HepG2 (cell line): ENCODE results near the gene WRAP73.

Experiments
- BCL6 ChIP-seq: IDR thresholded peaks from 2 replicates; pipeline ENCODE4 v1.6.1; 2016; ENCODE audit warnings: missing genetic modification reagents, missing compliant biosample characterization
- GATA4 ChIP-seq: sonication (generic); IDR thresholded peaks from 2 replicates; pipeline ENCODE4 v1.6.1; 2016; ENCODE audit warnings: antibody characterized with exemption, low read depth, borderline replicate concordance
- HCFC1 ChIP-seq: fragments of 150-350 bp; IDR thresholded peaks from 2 replicates; pipeline ENCODE4 v1.6.1; 2014; ENCODE audit warnings: low read depth, low read length
- HNF4A ChIP-seq: sonication (generic); formaldehyde crosslinking; IDR thresholded peaks from 2 replicates; pipeline ENCODE4 v1.4.0; 2020; ENCODE audit warnings: missing genetic modification reagents
- POGZ ChIP-seq: sonication (generic); formaldehyde crosslinking; IDR thresholded peaks from 2 replicates; pipeline ENCODE4 v1.4.0; 2020; ENCODE audit warnings: mild to moderate bottlenecking, missing genetic modification reagents
- POLR2A ChIP-seq, 2 experiments: IDR thresholded peaks; 2 replicates each; pipeline ENCODE4 v1.6.1; 2011; ENCODE audit warnings: low read depth in 2 of 2, low read length in 2 of 2, mild to moderate bottlenecking in 1 of 2, moderate library complexity in 1 of 2; ENCODE audit not compliant: insufficient read depth in 1 of 2
- ZNF292 ChIP-seq: sonication (generic); formaldehyde crosslinking; IDR thresholded peaks from 2 replicates; pipeline ENCODE4 v1.8.1; 2022; ENCODE audit warnings: mild to moderate bottlenecking, low read depth, missing genetic modification reagents, borderline replicate concordance
- TF ChIP-seq, protein P1 (sequence below): sonication (generic); formaldehyde crosslinking; IDR thresholded peaks from 2 replicates; pipeline ENCODE4 v1.5.1; 2020; ENCODE audit warnings: missing genetic modification reagents, mild to moderate bottlenecking, borderline replicate concordance
- TF ChIP-seq, protein P2 (sequence below): sonication (generic); formaldehyde crosslinking; IDR thresholded peaks from 2 replicates; pipeline ENCODE4 v1.5.0; 2020; ENCODE audit warnings: mild to moderate bottlenecking, missing genetic modification reagents, moderate library complexity
- TF ChIP-seq, protein P3 (sequence below): IDR thresholded peaks from 2 replicates; pipeline ENCODE4 v1.6.1; 2016; ENCODE audit warnings: missing compliant biosample characterization, missing genetic modification reagents, borderline replicate concordance
- TF ChIP-seq, protein P4 (sequence below): sonication (generic); formaldehyde crosslinking; IDR thresholded peaks from 2 replicates; pipeline ENCODE4 v1.4.0; 2020; ENCODE audit warnings: mild to moderate bottlenecking, missing genetic modification reagents

DNA sequence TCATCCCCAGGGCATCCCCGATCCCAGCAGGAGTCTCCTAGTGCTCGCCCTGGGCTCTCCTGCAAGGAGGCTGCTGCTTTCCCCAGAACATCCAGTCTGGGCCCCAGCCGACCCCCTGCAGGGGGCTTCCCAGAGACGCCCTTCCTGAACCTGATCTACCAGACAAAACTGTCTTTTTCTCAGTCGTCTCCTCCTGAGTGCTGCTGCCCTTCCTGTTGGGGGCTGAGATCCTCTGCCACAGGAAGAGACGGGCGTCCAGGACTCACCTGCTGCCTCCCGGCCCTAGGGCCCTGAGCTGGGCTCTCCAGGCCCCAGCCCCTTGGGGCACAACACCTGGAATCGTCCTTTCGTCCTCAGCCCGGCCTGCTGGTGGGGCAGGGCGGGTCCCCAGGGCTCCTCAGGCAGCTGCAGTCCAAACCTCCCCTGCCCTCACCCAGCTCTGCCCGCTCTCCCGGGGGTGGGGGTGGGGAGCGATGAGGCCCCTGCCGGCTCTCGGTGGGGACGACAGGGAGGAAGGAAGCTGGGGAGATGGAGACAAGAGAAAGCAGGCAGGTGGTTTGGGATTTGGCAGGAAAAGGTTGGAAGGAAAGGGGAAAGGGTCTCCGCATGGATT, 39.3 kb upstream of the WRAP73 start:
- TF ChIP-seq GATA4 (no peak), HNF4A (CRISPR knock-in tag) (no peak), POGZ (no peak), HCFC1 (no peak), BCL6 (CRISPR knock-in tag) (no peak), ZNF292 (CRISPR knock-in tag) (no peak), POLR2A (IDR thresholded peaks at IDR 0.05; ENCODE audit: insufficient read depth in 1 of 2, low read depth in 2 of 2, low read length in 2 of 2) (no peak)
- TF ChIP-seq, protein P1, sequence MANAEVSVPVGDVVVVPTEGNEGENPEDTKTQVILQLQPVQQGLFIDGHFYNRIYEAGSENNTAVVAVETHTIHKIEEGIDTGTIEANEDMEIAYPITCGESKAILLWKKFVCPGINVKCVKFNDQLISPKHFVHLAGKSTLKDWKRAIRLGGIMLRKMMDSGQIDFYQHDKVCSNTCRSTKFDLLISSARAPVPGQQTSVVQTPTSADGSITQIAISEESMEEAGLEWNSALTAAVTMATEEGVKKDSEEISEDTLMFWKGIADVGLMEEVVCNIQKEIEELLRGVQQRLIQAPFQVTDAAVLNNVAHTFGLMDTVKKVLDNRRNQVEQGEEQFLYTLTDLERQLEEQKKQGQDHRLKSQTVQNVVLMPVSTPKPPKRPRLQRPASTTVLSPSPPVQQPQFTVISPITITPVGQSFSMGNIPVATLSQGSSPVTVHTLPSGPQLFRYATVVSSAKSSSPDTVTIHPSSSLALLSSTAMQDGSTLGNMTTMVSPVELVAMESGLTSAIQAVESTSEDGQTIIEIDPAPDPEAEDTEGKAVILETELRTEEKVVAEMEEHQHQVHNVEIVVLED (CRISPR knock-in tag), result no peak
- TF ChIP-seq, protein P2, sequence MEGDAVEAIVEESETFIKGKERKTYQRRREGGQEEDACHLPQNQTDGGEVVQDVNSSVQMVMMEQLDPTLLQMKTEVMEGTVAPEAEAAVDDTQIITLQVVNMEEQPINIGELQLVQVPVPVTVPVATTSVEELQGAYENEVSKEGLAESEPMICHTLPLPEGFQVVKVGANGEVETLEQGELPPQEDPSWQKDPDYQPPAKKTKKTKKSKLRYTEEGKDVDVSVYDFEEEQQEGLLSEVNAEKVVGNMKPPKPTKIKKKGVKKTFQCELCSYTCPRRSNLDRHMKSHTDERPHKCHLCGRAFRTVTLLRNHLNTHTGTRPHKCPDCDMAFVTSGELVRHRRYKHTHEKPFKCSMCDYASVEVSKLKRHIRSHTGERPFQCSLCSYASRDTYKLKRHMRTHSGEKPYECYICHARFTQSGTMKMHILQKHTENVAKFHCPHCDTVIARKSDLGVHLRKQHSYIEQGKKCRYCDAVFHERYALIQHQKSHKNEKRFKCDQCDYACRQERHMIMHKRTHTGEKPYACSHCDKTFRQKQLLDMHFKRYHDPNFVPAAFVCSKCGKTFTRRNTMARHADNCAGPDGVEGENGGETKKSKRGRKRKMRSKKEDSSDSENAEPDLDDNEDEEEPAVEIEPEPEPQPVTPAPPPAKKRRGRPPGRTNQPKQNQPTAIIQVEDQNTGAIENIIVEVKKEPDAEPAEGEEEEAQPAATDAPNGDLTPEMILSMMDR (CRISPR knock-in tag), result no peak
- TF ChIP-seq, protein P3, sequence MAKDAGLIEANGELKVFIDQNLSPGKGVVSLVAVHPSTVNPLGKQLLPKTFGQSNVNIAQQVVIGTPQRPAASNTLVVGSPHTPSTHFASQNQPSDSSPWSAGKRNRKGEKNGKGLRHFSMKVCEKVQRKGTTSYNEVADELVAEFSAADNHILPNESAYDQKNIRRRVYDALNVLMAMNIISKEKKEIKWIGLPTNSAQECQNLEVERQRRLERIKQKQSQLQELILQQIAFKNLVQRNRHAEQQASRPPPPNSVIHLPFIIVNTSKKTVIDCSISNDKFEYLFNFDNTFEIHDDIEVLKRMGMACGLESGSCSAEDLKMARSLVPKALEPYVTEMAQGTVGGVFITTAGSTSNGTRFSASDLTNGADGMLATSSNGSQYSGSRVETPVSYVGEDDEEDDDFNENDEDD (CRISPR knock-in tag), result no peak
- TF ChIP-seq, protein P4, sequence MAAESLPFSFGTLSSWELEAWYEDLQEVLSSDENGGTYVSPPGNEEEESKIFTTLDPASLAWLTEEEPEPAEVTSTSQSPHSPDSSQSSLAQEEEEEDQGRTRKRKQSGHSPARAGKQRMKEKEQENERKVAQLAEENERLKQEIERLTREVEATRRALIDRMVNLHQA (CRISPR knock-in tag), result no peak
